Vagina (tissue), 2 donors: Measurements from ENCODE around the gene SPATA46. TPM values are rescaled to one million over a fixed set of nuclear protein-coding genes. Genes with fewer than 3 reads are reported as not detected.

Experiments used
- DNase-seq, 2 donors: peaks; one replicate each; pipeline ENCODE4 v3.0.0-alpha.2; 2017; ENCODE audit errors: extremely low spot score in 2 of 2
- H3K27ac ChIP-seq: fragments of 200-600 bp; sonication (generic); one replicate; pipeline ENCODE4 v1.5.1; 2019
- H3K27me3 ChIP-seq: fragments of 200-600 bp; sonication (generic); one replicate; pipeline ENCODE4 v1.5.1; 2019
- H3K36me3 ChIP-seq, 2 donors: fragments of 200-600 bp; sonication (generic); one replicate each; pipeline ENCODE4 v1.5.1; 2017 to 2019
- H3K4me1 ChIP-seq: fragments of 200-600 bp; sonication (generic); one replicate; pipeline ENCODE4 v1.5.1; 2019
- H3K4me3 ChIP-seq, 2 donors: fragments of 200-600 bp; sonication (generic); 1 replicate in 1 of 2; 2 replicates in 1 of 2; pipeline ENCODE4 v1.5.1; 2016 to 2019
- H3K9me3 ChIP-seq: fragments of 200-600 bp; sonication (generic); one replicate; pipeline ENCODE4 v1.5.1; 2019
- POLR2A ChIP-seq, 2 donors: fragments of 450-650 bp; IDR thresholded peaks; one replicate each; pipeline ENCODE4 v1.6.1; 2017; ENCODE audit warnings: antibody characterized with exemption in 2 of 2, mild to moderate bottlenecking in 2 of 2, moderate library complexity in 2 of 2
- POLR2AphosphoS5 ChIP-seq, 2 donors: sonication (generic); formaldehyde crosslinking; IDR thresholded peaks; one replicate each; pipeline ENCODE4 v1.9.0; 2017; ENCODE audit warnings: antibody characterized with exemption in 2 of 2, mild to moderate bottlenecking in 2 of 2, low read depth in 1 of 2; ENCODE audit not compliant: insufficient read depth in 1 of 2
- intact Hi-C: fragments of 100-400 bp; cut with DNase I; formaldehyde crosslinking; loops from one replicate; pipeline ENCODE4 v1.15.1; 2023
- total RNA-seq: library from RNA; depleted of rRNA; stranded (reverse); fragments of >200 nt; gene quantifications from one replicate; pipeline ENCODE4 v1.2.3, GENCODE V29; 2016
- TF ChIP-seq, protein P1 (sequence below), 3 experiments: fragments of 450-650 bp in 2 of 3; fragments of 200-600 bp in 1 of 3; sonication (generic) in 1 of 3; IDR thresholded peaks; one replicate each; pipeline ENCODE4 v1.5.1; 2017 to 2019; ENCODE audit warnings: antibody characterized with exemption in 3 of 3, mild to moderate bottlenecking in 2 of 3, moderate library complexity in 2 of 3

The SPATA46 gene
- total RNA-seq, 1 donor from 2014 or later, result not detected

DNA sequence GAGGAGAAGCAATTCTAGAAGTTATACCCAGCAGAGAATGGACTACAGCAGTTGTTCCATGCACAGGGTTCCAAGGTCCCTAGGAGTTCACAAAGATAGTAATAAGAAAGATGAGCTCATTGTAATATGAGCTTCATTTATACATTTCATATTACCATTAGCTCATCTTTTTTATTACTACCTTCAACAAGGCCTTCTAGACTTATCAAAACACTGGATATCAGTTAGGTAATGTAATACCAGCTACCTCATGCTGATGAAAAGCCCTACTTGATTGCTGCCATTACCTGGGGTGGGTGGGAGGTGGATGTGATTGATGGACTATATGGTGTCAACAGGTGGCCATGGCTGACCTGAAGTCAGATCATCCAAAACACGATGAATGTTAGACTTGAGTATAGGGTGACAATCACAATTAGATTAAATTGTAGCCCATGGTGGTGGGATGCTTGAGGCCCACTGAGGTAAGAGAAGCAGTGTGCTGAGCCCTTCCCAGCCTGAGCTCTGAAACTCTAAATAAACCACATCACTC lies 34.1 kb downstream of the SPATA46 start:
- intact Hi-C loops, result no loop called here
- Histone ChIP-seq H3K9me3 (no peaks in the 10 kb centered on the region), H3K4me1 (no peaks in the 10 kb centered on the region), H3K36me3 (no peaks in the 10 kb centered on the region), H3K4me3 (no peak overlapping the region), H3K27me3 (no peaks in the 10 kb centered on the region), H3K27ac (no peak overlapping the region)
- TF ChIP-seq POLR2A (IDR thresholded peaks at IDR 0.05) (no peak), POLR2AphosphoS5 (IDR thresholded peaks at IDR 0.05; ENCODE audit: insufficient read depth in 1 of 2, low read depth in 1 of 2) (no peak)
- TF ChIP-seq, protein P1, sequence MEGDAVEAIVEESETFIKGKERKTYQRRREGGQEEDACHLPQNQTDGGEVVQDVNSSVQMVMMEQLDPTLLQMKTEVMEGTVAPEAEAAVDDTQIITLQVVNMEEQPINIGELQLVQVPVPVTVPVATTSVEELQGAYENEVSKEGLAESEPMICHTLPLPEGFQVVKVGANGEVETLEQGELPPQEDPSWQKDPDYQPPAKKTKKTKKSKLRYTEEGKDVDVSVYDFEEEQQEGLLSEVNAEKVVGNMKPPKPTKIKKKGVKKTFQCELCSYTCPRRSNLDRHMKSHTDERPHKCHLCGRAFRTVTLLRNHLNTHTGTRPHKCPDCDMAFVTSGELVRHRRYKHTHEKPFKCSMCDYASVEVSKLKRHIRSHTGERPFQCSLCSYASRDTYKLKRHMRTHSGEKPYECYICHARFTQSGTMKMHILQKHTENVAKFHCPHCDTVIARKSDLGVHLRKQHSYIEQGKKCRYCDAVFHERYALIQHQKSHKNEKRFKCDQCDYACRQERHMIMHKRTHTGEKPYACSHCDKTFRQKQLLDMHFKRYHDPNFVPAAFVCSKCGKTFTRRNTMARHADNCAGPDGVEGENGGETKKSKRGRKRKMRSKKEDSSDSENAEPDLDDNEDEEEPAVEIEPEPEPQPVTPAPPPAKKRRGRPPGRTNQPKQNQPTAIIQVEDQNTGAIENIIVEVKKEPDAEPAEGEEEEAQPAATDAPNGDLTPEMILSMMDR (IDR thresholded peaks at IDR 0.05), result no peak
- DNase-seq, result no peak

DNA sequence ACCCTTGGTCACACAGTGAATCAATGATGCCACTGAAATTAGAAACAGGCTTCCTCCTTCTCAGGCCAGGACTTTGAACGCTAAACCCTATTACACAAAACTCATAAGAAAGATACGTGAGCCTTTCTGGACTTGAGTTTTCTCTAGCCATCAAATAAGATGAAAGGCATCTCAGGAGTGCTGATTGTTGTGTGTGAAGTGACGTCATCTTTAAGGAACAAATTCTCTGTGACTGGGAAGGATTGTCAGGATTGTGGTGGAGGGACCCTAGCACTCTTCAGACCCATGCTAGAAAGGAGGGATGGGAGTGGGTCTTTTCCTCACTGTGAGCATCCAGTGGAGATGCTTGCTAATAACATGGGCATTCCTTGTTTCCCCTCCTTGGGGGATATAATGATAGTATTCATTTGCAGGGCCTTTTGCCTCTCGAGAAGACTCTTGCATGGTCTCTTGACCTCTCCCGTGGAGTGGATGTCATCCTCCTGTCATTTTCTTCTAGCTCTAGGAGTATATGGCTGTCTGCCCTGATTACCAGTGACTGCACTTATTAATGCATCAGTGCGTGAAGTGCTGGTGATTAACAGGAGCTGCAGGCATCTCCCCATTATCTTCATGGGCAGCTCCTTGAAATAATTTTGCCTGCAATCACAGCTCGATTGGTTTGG lies 39.9 kb downstream of the SPATA46 start:
- Histone ChIP-seq H3K4me3 (no peak overlapping the region), H3K27ac (no peak overlapping the region), H3K27me3 (no peaks in the 10 kb centered on the region), H3K36me3 (no peaks in the 10 kb centered on the region), H3K4me1 (no peaks in the 10 kb centered on the region), H3K9me3 (no peaks in the 10 kb centered on the region)
- intact Hi-C loops, result no loop called here
- TF ChIP-seq POLR2AphosphoS5 (IDR thresholded peaks at IDR 0.05; ENCODE audit: insufficient read depth in 1 of 2, low read depth in 1 of 2) (no peak), POLR2A (IDR thresholded peaks at IDR 0.05) (no peak)
- TF ChIP-seq, protein P1 (IDR thresholded peaks at IDR 0.05), result no peak
- no peak for DNase-seq

DNA sequence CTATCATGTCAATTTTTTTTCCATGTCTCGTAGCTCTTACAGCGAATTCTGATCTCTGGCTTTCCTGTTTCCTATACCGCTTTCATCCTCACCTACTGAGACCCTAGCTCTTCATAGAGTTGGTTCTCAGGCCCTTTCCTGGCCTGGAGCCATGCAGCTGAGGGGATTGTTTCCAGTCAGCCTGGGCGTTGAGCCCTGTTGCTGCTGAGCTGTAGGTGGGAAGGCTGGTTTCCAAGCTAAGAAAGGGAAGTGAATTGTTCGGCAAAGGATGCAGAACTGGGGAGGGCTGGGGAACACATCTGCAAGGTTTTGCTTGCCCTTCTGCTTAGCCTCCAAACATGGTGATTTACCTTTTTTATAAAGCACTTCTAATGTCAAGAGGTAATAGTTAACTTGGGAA lies 41.5 kb downstream of the SPATA46 start:
- Histone ChIP-seq H3K27ac (no peak overlapping the region), H3K27me3 (no peaks in the 10 kb centered on the region), H3K36me3 (no peaks in the 10 kb centered on the region), H3K9me3 (no peaks in the 10 kb centered on the region), H3K4me1 (no peaks in the 10 kb centered on the region), H3K4me3 (no peak overlapping the region)
- no peak for DNase-seq
- intact Hi-C loops, result no loop called here
- no peak for TF ChIP-seq POLR2AphosphoS5 (IDR thresholded peaks at IDR 0.05; ENCODE audit: insufficient read depth in 1 of 2, low read depth in 1 of 2)
- TF ChIP-seq, protein P1 (IDR thresholded peaks at IDR 0.05), result no peak
- no peak for TF ChIP-seq POLR2A (IDR thresholded peaks at IDR 0.05)

DNA sequence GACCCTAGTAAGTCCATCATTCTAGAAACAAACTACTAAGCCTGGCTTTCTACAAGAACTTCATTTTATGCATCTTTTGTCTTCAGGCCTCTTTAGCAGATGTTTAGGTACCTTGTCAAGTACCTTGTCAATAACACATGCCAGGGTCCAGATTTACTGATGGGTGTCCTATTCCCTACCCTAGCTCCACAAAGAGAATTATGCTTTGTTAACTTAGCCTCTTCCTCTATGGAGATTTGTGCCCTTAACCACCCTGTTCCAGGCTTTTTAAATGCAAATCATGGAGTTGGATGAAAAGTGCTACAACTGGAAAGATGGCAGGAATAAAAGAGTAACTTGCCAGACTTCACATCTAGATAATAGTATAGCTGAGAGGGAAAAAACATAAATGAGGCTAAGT lies 42.7 kb downstream of the SPATA46 start:
- Histone ChIP-seq H3K4me1 (no peaks in the 10 kb centered on the region), H3K4me3 (no peak overlapping the region), H3K27me3 (no peaks in the 10 kb centered on the region), H3K36me3 (no peaks in the 10 kb centered on the region), H3K9me3 (no peaks in the 10 kb centered on the region), H3K27ac (no peak overlapping the region)
- TF ChIP-seq POLR2AphosphoS5 (IDR thresholded peaks at IDR 0.05; ENCODE audit: insufficient read depth in 1 of 2, low read depth in 1 of 2) (no peak), POLR2A (IDR thresholded peaks at IDR 0.05) (no peak)
- TF ChIP-seq, protein P1 (IDR thresholded peaks at IDR 0.05), result no peak
- intact Hi-C loops, result no loop called here
- no peak for DNase-seq

- no peaks in the 10 kb centered on the region for H3K9me3 ChIP-seq
- H3K36me3 ChIP-seq, result no peaks in the 10 kb centered on the region
- no peak for DNase-seq
- intact Hi-C loops, result no loop called here
- no peaks in the 10 kb centered on the region for H3K4me1 ChIP-seq
- H3K27ac ChIP-seq, result no peak overlapping the region
- H3K27me3 ChIP-seq, result no peaks in the 10 kb centered on the region
- no peak overlapping the region for H3K4me3 ChIP-seq
- TF ChIP-seq POLR2AphosphoS5 (IDR thresholded peaks at IDR 0.05; ENCODE audit: insufficient read depth in 1 of 2, low read depth in 1 of 2), result no peak
These were observed 46.8 kb downstream of the SPATA46 start for GRCh38 chr1:162329826-162330225.
